Activated CD8-positive, alpha-beta memory T cell treated with anti-CD3 and anti-CD28 coated beads, Interleukin-2, amount 10 ng/mL, durations not matched to agents 7 days and 5 days (primary cell): Measurements from ENCODE around the gene ARHGAP26. TPM values are rescaled to one million over a fixed set of nuclear protein-coding genes. Genes with fewer than 3 reads are reported as not detected.

ENCODE experiments used
- ATAC-seq: fragments of 150-1000 bp; cut with Tn5 transposase; one replicate; pipeline ENCODE4 v1.10.0; 2021; ENCODE audit warnings: moderate library complexity
- CTCF ChIA-PET: fragments of 350-600 bp; sonication (Branson Sonifier 250); formaldehyde crosslinking; loops from one replicate; lab custom pipeline; 2021; ENCODE audit warnings: antibody characterized with exemption; lab: Charles Lee
- DNase-seq: peaks from one replicate; pipeline ENCODE4 v3.0.0-alpha.2; 2020
- H3K27ac Mint-ChIP-seq: one replicate; pipeline ENCODE4 v1.8.0; 2021; ENCODE audit warnings: mild to moderate bottlenecking, mixed read lengths
- H3K27me3 Mint-ChIP-seq: one replicate; pipeline ENCODE4 v1.8.0; 2021; ENCODE audit warnings: mixed read lengths
- H3K36me3 Mint-ChIP-seq: one replicate; pipeline ENCODE4 v1.8.0; 2021; ENCODE audit warnings: mild to moderate bottlenecking, mixed read lengths
- H3K4me1 Mint-ChIP-seq: one replicate; pipeline ENCODE4 v1.8.0; 2021; ENCODE audit warnings: mixed read lengths
- H3K4me3 Mint-ChIP-seq: one replicate; pipeline ENCODE4 v1.8.0; 2021; ENCODE audit warnings: mild to moderate bottlenecking, moderate library complexity, mixed read lengths
- H3K9me3 Mint-ChIP-seq: one replicate; pipeline ENCODE4 v1.8.0; 2022; ENCODE audit warnings: low read depth, mixed read lengths
- total RNA-seq, 2 experiments: library from RNA; stranded (reverse); gene quantifications; one replicate each; pipeline ENCODE4 v1.2.3, GENCODE V29; 2021

Gene ARHGAP26
- total RNA-seq, 2 experiments from 2014 or later: 12.6 to 38.9 TPM

- CTCF ChIA-PET: no interaction called here
- Mint-ChIP-seq H3K4me1 (peaks cover 3% of the 10 kb centered on the region), H3K4me3 (no peak overlapping the region), H3K27ac (no peak overlapping the region), H3K27me3 (no peaks in the 10 kb centered on the region), H3K9me3 (no peaks in the 10 kb centered on the region), H3K36me3 (no peaks in the 10 kb centered on the region)
- ATAC-seq: no peak
- no peak for DNase-seq
These were observed 404.7 kb downstream of the ARHGAP26 start for GRCh38 chr5:143174714-143175398.

DNA sequence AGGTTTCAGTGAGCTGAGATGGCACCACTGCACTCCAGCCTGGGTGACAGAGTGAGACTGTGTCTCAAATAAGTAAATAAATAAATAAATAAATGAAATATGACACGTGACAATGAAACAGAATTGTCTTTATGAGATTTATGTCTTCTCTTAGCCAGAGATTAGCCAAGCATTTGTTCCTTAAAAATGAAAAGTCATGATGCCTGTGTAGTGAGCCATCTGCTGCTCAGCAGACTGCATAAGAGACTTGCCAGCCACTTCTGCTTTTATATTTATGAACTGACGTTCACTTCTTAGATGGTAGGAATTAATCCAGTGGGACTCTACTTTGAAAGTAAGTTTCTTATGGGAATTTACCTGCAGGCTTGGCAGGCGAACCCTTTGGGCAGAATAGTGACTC, 405.9 kb downstream of the ARHGAP26 start:
- H3K9me3 Mint-ChIP-seq: no peaks in the 10 kb centered on the region
- H3K27ac Mint-ChIP-seq: no peak overlapping the region
- CTCF ChIA-PET: no interaction called here

GRCh38 chr5:143177263-143177983, 407.2 kb downstream of the ARHGAP26 start:
- no peaks in the 10 kb centered on the region for H3K9me3 Mint-ChIP-seq
- H3K4me1 Mint-ChIP-seq: peaks cover 9% of the 10 kb centered on the region
- DNase-seq (no peak), ATAC-seq (no peak)
- peaks cover 15% of the 10 kb centered on the region for H3K36me3 Mint-ChIP-seq
- H3K27me3 Mint-ChIP-seq: no peaks in the 10 kb centered on the region
- no peak overlapping the region for H3K4me3 Mint-ChIP-seq
- no peak overlapping the region for H3K27ac Mint-ChIP-seq
- CTCF ChIA-PET: no interaction called here

More for the DNA sequence above, 405.9 kb downstream of the ARHGAP26 start:
- ATAC-seq: no peak
- no peaks in the 10 kb centered on the region for H3K27me3 Mint-ChIP-seq
- peaks cover 3% of the 10 kb centered on the region for H3K4me1 Mint-ChIP-seq
- H3K36me3 Mint-ChIP-seq: peaks cover 7% of the 10 kb centered on the region
- H3K4me3 Mint-ChIP-seq: no peak overlapping the region
- DNase-seq: no peak

DNA sequence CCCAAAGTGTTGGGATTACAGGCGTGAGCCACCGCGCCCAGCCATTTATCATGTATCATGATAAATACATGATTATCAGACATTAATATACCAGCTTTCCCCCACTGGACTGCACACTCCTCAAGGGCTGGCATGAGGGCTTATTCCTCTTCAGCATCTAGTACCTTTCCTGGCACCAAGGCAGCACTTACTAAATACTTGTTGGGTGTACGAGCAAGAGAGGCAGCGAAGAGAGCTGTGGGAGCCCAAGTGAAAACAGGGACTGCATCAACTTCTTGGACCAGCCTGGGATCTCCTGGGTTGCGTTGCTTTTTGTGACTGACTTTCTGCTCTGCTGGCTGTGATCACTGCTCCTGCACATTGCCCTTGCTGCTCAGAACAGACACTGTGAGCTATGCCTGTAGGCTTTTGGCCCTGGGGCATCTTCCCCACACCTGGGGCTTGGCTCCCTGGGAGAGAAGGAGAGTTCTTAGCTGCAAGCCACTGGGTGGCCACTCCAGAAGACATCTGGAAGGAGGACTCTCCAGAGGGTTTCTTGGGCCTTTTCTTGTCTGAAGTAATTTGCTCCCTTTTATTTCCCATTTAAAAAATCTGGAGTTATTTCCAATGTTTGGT, 409.1 kb downstream of the ARHGAP26 start:
- ATAC-seq: no peak
- Mint-ChIP-seq H3K4me1 (peaks cover 26% of the 10 kb centered on the region), H3K27ac (no peak overlapping the region), H3K36me3 (peaks cover 15% of the 10 kb centered on the region), H3K9me3 (no peaks in the 10 kb centered on the region), H3K4me3 (no peak overlapping the region), H3K27me3 (no peaks in the 10 kb centered on the region)
- DNase-seq: no peak
- CTCF ChIA-PET: interaction anchor here (1.4 kb wide), 1 partner anchor 30 kb away, joined by 3 read pairs; no protein-coding TSS in a partner anchor

GRCh38 chr5:143180751-143181150, 410.6 kb downstream of the ARHGAP26 start:
- ATAC-seq (no peak), DNase-seq (no peak)
- Mint-ChIP-seq H3K4me1 (peaks cover 25% of the 10 kb centered on the region), H3K27ac (no peak overlapping the region), H3K4me3 (no peak overlapping the region), H3K27me3 (no peaks in the 10 kb centered on the region), H3K36me3 (peaks cover 15% of the 10 kb centered on the region), H3K9me3 (no peaks in the 10 kb centered on the region)
- CTCF ChIA-PET: no interaction called here

DNA sequence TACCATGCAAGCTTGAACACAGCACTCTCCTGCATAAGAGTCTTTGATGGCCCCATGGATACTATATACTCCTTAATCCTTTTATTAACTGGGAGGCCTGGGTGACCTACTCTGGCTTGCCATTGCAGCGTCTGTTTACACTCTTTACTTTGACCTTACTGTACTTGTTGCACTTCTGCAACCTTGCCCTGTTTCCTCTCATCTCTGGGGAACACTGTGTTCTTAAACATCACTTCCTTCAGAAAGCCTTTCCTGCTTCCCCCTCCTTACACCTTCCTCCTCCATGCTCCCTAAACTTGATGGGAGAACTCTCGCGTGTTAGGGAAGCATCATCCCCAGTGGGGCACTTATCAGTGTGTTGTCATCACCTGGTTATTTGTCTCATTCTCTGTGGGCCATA, 411.0 kb downstream of the ARHGAP26 start:
- CTCF ChIA-PET: no interaction called here
- Mint-ChIP-seq H3K4me3 (no peak overlapping the region), H3K4me1 (peaks cover 25% of the 10 kb centered on the region), H3K27ac (no peak overlapping the region), H3K36me3 (peaks cover 15% of the 10 kb centered on the region), H3K9me3 (no peaks in the 10 kb centered on the region), H3K27me3 (no peaks in the 10 kb centered on the region)
- no peak for DNase-seq
- ATAC-seq: no peak

DNA sequence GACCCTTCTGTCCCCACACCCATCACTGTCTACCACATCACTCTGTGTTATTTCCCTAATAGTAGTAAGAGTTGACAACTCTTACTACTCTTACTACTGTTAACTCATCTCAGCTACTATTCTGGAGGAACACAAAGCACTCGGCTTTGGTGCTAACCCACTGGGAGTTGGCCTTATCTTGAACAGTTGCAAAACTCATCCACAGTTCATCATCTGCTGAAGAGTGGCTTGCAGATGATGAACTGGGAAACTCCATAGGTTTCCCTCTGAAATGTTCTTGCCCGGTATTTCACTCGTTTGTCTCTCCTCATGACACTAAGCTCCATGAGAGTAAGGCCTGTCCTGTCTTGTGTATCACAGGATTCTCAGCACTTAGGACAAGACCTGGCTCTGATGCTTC, 411.9 kb downstream of the ARHGAP26 start:
- peaks cover 15% of the 10 kb centered on the region for H3K36me3 Mint-ChIP-seq
- H3K27me3 Mint-ChIP-seq: no peaks in the 10 kb centered on the region
- CTCF ChIA-PET: interaction anchor here (1.2 kb wide), 1 partner anchor 265 kb away, joined by 3 read pairs; no protein-coding TSS in a partner anchor
- DNase-seq (no peak), ATAC-seq (no peak)
- no peaks in the 10 kb centered on the region for H3K9me3 Mint-ChIP-seq
- H3K4me1 Mint-ChIP-seq: peaks cover 31% of the 10 kb centered on the region
- H3K27ac Mint-ChIP-seq: no peak overlapping the region
- H3K4me3 Mint-ChIP-seq: no peak overlapping the region

DNA sequence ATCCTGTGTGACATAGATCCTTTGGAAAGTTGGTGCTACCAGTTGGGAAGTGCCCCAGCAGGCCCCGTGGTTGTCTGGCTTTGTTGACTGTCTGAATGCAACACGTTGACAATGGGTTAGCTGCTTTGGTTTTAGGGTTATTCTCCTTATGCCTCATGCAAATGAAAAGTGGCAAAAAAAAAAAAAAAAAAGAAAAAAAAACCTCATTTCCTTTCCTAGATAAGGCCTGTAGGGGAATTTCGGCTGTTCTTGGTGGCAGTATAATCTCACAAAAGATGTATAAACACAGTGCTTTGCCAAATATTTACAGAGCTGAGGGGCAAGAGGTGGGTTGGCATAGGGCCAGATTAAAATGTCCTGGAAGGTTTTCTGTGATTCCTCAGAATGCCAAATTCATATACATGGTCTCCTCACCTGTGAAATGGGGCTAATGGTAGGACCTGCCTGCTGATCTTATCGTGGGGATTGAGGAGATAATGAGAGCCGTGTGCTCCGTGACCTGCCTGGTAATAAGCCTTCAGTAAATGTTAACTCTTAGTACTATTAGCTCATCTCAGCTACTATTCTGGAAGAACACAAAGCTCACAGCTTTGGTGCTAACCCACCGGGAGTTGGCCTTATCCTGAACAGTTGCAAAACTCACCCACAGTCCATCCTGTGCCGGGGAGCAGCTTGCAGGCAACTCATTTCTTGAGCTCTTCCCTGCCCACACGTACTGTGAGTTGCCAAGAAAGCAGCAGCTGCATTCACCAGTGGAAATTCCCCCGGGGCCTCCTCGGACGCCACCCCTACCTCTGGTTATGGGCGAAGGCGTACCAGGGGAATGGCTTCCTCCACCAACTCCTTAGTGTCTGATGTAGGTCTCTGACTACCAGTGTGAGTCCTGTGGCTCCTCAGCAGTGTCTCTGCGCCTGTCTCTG, 413.0 kb downstream of the ARHGAP26 start:
- CTCF ChIA-PET: interaction anchor here (1.2 kb wide), 1 partner anchor 266 kb away, joined by 3 read pairs; no protein-coding TSS in a partner anchor
- Mint-ChIP-seq H3K27ac (peak overlapping the region; percentile 48), H3K4me3 (peak overlapping the region; percentile 4)

GRCh38 chr5:143183989-143184388, 413.8 kb downstream of the ARHGAP26 start:
- CTCF ChIA-PET: no interaction called here
- ATAC-seq (no peak), DNase-seq (no peak)
- no peak overlapping the region for H3K4me3 Mint-ChIP-seq
- H3K4me1 Mint-ChIP-seq: peaks cover 48% of the 10 kb centered on the region
- peaks cover 19% of the 10 kb centered on the region for H3K36me3 Mint-ChIP-seq
- H3K27ac Mint-ChIP-seq: no peak overlapping the region
- no peaks in the 10 kb centered on the region for H3K27me3 Mint-ChIP-seq
- no peaks in the 10 kb centered on the region for H3K9me3 Mint-ChIP-seq

More for the DNA sequence above, 413.0 kb downstream of the ARHGAP26 start:
- H3K4me1 Mint-ChIP-seq: peaks cover 39% of the 10 kb centered on the region
- DNase-seq (peak; percentile 62), ATAC-seq (peak; percentile 61)
- peaks cover 15% of the 10 kb centered on the region for H3K36me3 Mint-ChIP-seq
- no peaks in the 10 kb centered on the region for H3K27me3 Mint-ChIP-seq
- H3K9me3 Mint-ChIP-seq: no peaks in the 10 kb centered on the region

- H3K9me3 Mint-ChIP-seq: peaks cover 6% of the 10 kb centered on the region
- H3K27ac Mint-ChIP-seq: no peak overlapping the region
- H3K36me3 Mint-ChIP-seq: peaks cover 19% of the 10 kb centered on the region
- ATAC-seq (peak; percentile 27), DNase-seq (no peak)
- peaks cover 50% of the 10 kb centered on the region for H3K4me1 Mint-ChIP-seq
- CTCF ChIA-PET: no interaction called here
- H3K4me3 Mint-ChIP-seq: no peak overlapping the region
- H3K27me3 Mint-ChIP-seq: no peaks in the 10 kb centered on the region
These were observed 416.4 kb downstream of the ARHGAP26 start for GRCh38 chr5:143186623-143187022.

GRCh38 chr5:143187495-143187894, 417.3 kb downstream of the ARHGAP26 start:
- DNase-seq: no peak
- Mint-ChIP-seq H3K9me3 (peaks cover 7% of the 10 kb centered on the region), H3K4me1 (peaks cover 43% of the 10 kb centered on the region), H3K4me3 (no peak overlapping the region), H3K27me3 (no peaks in the 10 kb centered on the region), H3K36me3 (peaks cover 15% of the 10 kb centered on the region), H3K27ac (no peak overlapping the region)
- CTCF ChIA-PET: no interaction called here
- ATAC-seq: no peak

GRCh38 chr5:143188083-143188482, 417.9 kb downstream of the ARHGAP26 start:
- CTCF ChIA-PET: no interaction called here
- Mint-ChIP-seq H3K9me3 (peaks cover 7% of the 10 kb centered on the region), H3K4me3 (no peak overlapping the region), H3K27me3 (no peaks in the 10 kb centered on the region), H3K4me1 (peaks cover 37% of the 10 kb centered on the region), H3K27ac (peak overlapping the region; percentile 37), H3K36me3 (peaks cover 15% of the 10 kb centered on the region)
- DNase-seq (no peak), ATAC-seq (no peak)

- Mint-ChIP-seq H3K27ac (no peak overlapping the region), H3K4me1 (peaks cover 31% of the 10 kb centered on the region), H3K4me3 (no peak overlapping the region), H3K9me3 (peaks cover 7% of the 10 kb centered on the region), H3K27me3 (no peaks in the 10 kb centered on the region), H3K36me3 (peaks cover 15% of the 10 kb centered on the region)
- DNase-seq (no peak), ATAC-seq (no peak)
- CTCF ChIA-PET: interaction anchor here (1.3 kb wide), 1 partner anchor 29 kb away, joined by 3 read pairs; no protein-coding TSS in a partner anchor
These were observed 418.5 kb downstream of the ARHGAP26 start for GRCh38 chr5:143188692-143189091.
